Esophagus squamous epithelium (tissue), 4 donors: ENCODE results near the gene TPK1.

ENCODE experiments used
- POLR2A ChIP-seq, 4 donors: fragments of 450-650 bp; IDR thresholded peaks; one replicate each; pipeline ENCODE4 v1.6.1; 2017; ENCODE audit warnings: antibody characterized with exemption in 4 of 4, mild to moderate bottlenecking in 4 of 4, moderate library complexity in 3 of 4
- TF ChIP-seq, protein P1 (sequence below), 6 experiments: fragments of 450-650 bp in 4 of 6; fragments of 200-600 bp in 2 of 6; sonication (generic) in 2 of 6; IDR thresholded peaks; one replicate each; pipeline ENCODE4 v1.5.1; 2016 to 2019; ENCODE audit warnings: antibody characterized with exemption in 6 of 6, mild to moderate bottlenecking in 4 of 6, moderate library complexity in 4 of 6

DNA sequence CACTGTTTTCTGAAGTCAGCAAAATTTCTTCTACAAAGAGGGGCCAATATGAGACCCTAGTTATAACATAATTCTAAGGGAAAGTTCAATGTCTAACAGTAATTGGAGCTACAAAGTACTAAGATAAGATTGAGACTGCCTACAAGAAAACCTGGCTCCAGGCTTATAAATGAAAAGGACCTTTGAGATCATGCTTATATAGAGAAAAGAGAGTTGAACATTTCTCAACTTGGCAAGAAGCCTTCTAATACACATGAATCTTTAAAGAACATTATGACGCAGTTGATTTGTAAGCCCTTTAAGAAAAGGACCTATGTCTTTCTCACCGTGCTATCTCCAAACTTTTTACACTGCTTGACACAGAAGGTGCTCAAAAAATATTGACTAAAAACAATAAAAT lies 87.9 kb downstream of the TPK1 start:
- TF ChIP-seq, protein P1, sequence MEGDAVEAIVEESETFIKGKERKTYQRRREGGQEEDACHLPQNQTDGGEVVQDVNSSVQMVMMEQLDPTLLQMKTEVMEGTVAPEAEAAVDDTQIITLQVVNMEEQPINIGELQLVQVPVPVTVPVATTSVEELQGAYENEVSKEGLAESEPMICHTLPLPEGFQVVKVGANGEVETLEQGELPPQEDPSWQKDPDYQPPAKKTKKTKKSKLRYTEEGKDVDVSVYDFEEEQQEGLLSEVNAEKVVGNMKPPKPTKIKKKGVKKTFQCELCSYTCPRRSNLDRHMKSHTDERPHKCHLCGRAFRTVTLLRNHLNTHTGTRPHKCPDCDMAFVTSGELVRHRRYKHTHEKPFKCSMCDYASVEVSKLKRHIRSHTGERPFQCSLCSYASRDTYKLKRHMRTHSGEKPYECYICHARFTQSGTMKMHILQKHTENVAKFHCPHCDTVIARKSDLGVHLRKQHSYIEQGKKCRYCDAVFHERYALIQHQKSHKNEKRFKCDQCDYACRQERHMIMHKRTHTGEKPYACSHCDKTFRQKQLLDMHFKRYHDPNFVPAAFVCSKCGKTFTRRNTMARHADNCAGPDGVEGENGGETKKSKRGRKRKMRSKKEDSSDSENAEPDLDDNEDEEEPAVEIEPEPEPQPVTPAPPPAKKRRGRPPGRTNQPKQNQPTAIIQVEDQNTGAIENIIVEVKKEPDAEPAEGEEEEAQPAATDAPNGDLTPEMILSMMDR (IDR thresholded peaks at IDR 0.05) = no peak
- no peak for TF ChIP-seq POLR2A (IDR thresholded peaks at IDR 0.05)
